ENCODE measurements around the gene PPL.
"Not testable (repeated sequence)": the region's sequence is repeated elsewhere in the genome, so short reads cannot be mapped to it uniquely, and the experiment has no call there.

PPL gene

GRCh38 chr16:4958510-4959438 is 21.8 kb upstream of the PPL start:
- DNase-seq (ENCODE audit: low read depth in 2 of 3, low spot score in 2 of 3): no peak

- peak; percentile 71 to 91 (median 78) for DNase-seq (ENCODE audit: low read depth in 2 of 3, low spot score in 2 of 3)
Measured at GRCh38 chr16:4957720-4958509, 21.0 kb upstream of the PPL start, which contains the start of gene SEC14L5. Gene SEC14L5 (plus strand): TSS chr16:4958330. CDS start chr16:4959324, 994 bp downstream.

- DNase-seq (ENCODE audit: low read depth in 2 of 3, low spot score in 2 of 3): no peak
Measured at GRCh38 chr16:4957420-4957719, 20.4 kb upstream of the PPL start.

- DNase-seq (ENCODE audit: low read depth in 2 of 3, low spot score in 2 of 3): no peak
Measured at GRCh38 chr16:4954714-4955113, 17.8 kb upstream of the PPL start.

- DNase-seq (ENCODE audit: low read depth in 2 of 3, low spot score in 2 of 3): not testable (repeated sequence)
Measured at GRCh38 chr16:4951583-4951982, 14.6 kb upstream of the PPL start.

GRCh38 chr16:4949986-4950385 is 13.0 kb upstream of the PPL start:
- DNase-seq (ENCODE audit: low read depth in 2 of 3, low spot score in 2 of 3): no peak

GRCh38 chr16:4948903-4949766 is 12.2 kb upstream of the PPL start:
- DNase-seq (ENCODE audit: low read depth in 2 of 3, low spot score in 2 of 3): no peak

- DNase-seq (ENCODE audit: low read depth in 2 of 3, low spot score in 2 of 3): no peak
Measured at GRCh38 chr16:4947722-4948503, 11.0 kb upstream of the PPL start.

- no peak for DNase-seq (ENCODE audit: low read depth in 2 of 3, low spot score in 2 of 3)
Measured at GRCh38 chr16:4946917-4947316, 10.0 kb upstream of the PPL start.

GRCh38 chr16:4945560-4946502 is 8.9 kb upstream of the PPL start:
- no peak for DNase-seq (ENCODE audit: low read depth in 2 of 3, low spot score in 2 of 3)

- DNase-seq (ENCODE audit: low read depth in 2 of 3, low spot score in 2 of 3): no peak
Measured at GRCh38 chr16:4944333-4945281, 7.7 kb upstream of the PPL start.

GRCh38 chr16:4942481-4942880 is 5.5 kb upstream of the PPL start:
- DNase-seq (ENCODE audit: low read depth in 2 of 3, low spot score in 2 of 3): no peak

- no peak for DNase-seq (ENCODE audit: low read depth in 2 of 3, low spot score in 2 of 3)
Measured at GRCh38 chr16:4940719-4941118, 3.8 kb upstream of the PPL start.

GRCh38 chr16:4938683-4939030 is 1.7 kb upstream of the PPL start:
- no peak for DNase-seq (ENCODE audit: low read depth in 2 of 3, low spot score in 2 of 3)

- DNase-seq (ENCODE audit: low read depth in 2 of 3, low spot score in 2 of 3): no peak
Measured at GRCh38 chr16:4937782-4938682, 1.1 kb upstream of the PPL start.

GRCh38 chr16:4936181-4936990 is 562 bp downstream of the PPL start:
- no peak for DNase-seq (ENCODE audit: low read depth in 2 of 3, low spot score in 2 of 3)
